Breast epithelium (tissue), 4 donors: ENCODE data around the gene IKBKE. TPM values are rescaled to one million over a fixed set of nuclear protein-coding genes. Genes with fewer than 3 reads are reported as not detected.
"Not testable (repeated sequence)": the region's sequence is repeated elsewhere in the genome, so short reads cannot be mapped to it uniquely, and the experiment has no call there.

Experiments used
- DNase-seq, 2 donors: peaks; one replicate each; pipeline ENCODE4 v3.0.0-alpha.2; 2019; ENCODE audit warnings: low spot score in 2 of 2
- H3K27ac ChIP-seq, 2 donors: fragments of 200-600 bp; sonication (generic) in 1 of 2; one replicate each; pipeline ENCODE4 v1.5.1; 2016 to 2019; ENCODE audit warnings: mild to moderate bottlenecking in 1 of 2
- H3K27me3 ChIP-seq, 2 donors: fragments of 200-600 bp; sonication (generic) in 1 of 2; one replicate each; pipeline versions ENCODE4 v1.5.1 to v1.6.0; 2017 to 2019; ENCODE audit warnings: control low read depth in 1 of 2, mild to moderate bottlenecking in 1 of 2
- H3K36me3 ChIP-seq: fragments of 200-600 bp; one replicate; pipeline ENCODE4 v1.5.1; 2019
- H3K4me1 ChIP-seq, 2 donors: fragments of 200-600 bp; sonication (generic); one replicate each; pipeline ENCODE4 v1.5.1; 2016 to 2019; ENCODE audit warnings: control low read depth in 1 of 2
- H3K4me3 ChIP-seq, 3 donors: fragments of 200-600 bp; sonication (generic); 1 replicate in 2 of 3; 2 replicates in 1 of 3; pipeline ENCODE4 v1.5.1; 2016 to 2019; ENCODE audit warnings: mild to moderate bottlenecking in 3 of 3, moderate library complexity in 2 of 3
- H3K9me3 ChIP-seq, 2 donors: fragments of 200-600 bp; sonication (generic) in 1 of 2; one replicate each; pipeline ENCODE4 v1.5.1; 2016 to 2019; ENCODE audit warnings: control low read depth in 1 of 2
- POLR2A ChIP-seq: fragments of 450-650 bp; IDR thresholded peaks from one replicate; pipeline ENCODE4 v1.6.1; 2016; ENCODE audit warnings: antibody characterized with exemption, mild to moderate bottlenecking, moderate library complexity
- POLR2AphosphoS5 ChIP-seq, 3 donors: sonication (generic); formaldehyde crosslinking; IDR thresholded peaks; one replicate each; pipeline ENCODE4 v1.6.1; 2017; ENCODE audit warnings: antibody characterized with exemption in 3 of 3
- intact Hi-C: fragments of 100-400 bp; cut with DNase I; formaldehyde crosslinking; loops from one replicate; pipeline ENCODE4 v1.15.1; 2023; ENCODE audit warnings: low total_unique reads
- total RNA-seq, 3 donors: library from RNA; depleted of rRNA; stranded (reverse); fragments of >200 nt; gene quantifications; one replicate each; pipeline ENCODE4 v1.1.0, GENCODE V29; 2016
- TF ChIP-seq, protein P1 (sequence below), 3 donors: fragments of 450-650 bp; IDR thresholded peaks; one replicate each; pipeline ENCODE4 v1.5.1; 2016 to 2017; ENCODE audit warnings: antibody characterized with exemption in 3 of 3, mild to moderate bottlenecking in 3 of 3, moderate library complexity in 3 of 3

Gene IKBKE
- total RNA-seq, 3 donors from 2014 or later = 4.4 to 4.9 (median 4.8) TPM

GRCh38 chr1:206482611-206483010, 12.3 kb downstream of the IKBKE start:
- intact Hi-C loops = no loop called here
- Histone ChIP-seq H3K4me3 (no peak overlapping the region), H3K9me3 (no peaks in the 10 kb centered on the region), H3K27ac (no peak overlapping the region), H3K36me3 (no peaks in the 10 kb centered on the region), H3K4me1 (no peaks in the 10 kb centered on the region), H3K27me3 (no peaks in the 10 kb centered on the region)
- DNase-seq = no peak
- no peak for TF ChIP-seq POLR2AphosphoS5 (IDR thresholded peaks at IDR 0.05)

DNA sequence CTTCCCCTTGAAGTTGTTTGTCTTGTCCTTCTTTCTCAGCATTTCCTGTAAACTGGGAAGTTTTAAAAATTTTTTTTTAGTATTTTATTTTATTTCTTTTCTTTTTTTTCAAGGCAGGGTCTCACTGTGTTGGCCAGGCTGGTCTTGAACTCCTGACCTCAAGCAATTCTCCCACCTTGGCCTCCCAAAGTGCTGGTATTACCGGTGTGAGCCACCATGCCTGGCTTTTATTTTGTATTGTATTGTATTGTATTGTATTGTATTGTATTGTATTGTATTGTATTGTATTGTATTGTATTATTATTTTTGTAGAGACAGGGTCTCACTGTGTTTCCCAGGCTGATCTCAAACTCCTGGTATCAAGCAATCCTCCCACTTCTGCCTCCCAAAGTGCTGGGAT, 13.6 kb downstream of the IKBKE start:
- H3K27ac ChIP-seq, DNase-seq, intact Hi-C loops, H3K27me3 ChIP-seq, H3K4me3 ChIP-seq, H3K36me3 ChIP-seq, H3K9me3 ChIP-seq, H3K4me1 ChIP-seq: not testable (repeated sequence)

- Histone ChIP-seq H3K9me3 (no peaks in the 10 kb centered on the region), H3K27ac (no peak overlapping the region), H3K4me3 (no peak overlapping the region), H3K36me3 (no peaks in the 10 kb centered on the region), H3K27me3 (no peaks in the 10 kb centered on the region), H3K4me1 (no peaks in the 10 kb centered on the region)
- no peak for DNase-seq
- TF ChIP-seq POLR2A (no peak), POLR2AphosphoS5 (IDR thresholded peaks at IDR 0.05) (no peak)
- TF ChIP-seq, protein P1, sequence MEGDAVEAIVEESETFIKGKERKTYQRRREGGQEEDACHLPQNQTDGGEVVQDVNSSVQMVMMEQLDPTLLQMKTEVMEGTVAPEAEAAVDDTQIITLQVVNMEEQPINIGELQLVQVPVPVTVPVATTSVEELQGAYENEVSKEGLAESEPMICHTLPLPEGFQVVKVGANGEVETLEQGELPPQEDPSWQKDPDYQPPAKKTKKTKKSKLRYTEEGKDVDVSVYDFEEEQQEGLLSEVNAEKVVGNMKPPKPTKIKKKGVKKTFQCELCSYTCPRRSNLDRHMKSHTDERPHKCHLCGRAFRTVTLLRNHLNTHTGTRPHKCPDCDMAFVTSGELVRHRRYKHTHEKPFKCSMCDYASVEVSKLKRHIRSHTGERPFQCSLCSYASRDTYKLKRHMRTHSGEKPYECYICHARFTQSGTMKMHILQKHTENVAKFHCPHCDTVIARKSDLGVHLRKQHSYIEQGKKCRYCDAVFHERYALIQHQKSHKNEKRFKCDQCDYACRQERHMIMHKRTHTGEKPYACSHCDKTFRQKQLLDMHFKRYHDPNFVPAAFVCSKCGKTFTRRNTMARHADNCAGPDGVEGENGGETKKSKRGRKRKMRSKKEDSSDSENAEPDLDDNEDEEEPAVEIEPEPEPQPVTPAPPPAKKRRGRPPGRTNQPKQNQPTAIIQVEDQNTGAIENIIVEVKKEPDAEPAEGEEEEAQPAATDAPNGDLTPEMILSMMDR (IDR thresholded peaks at IDR 0.05) = no peak
- intact Hi-C loops = no loop called here
These were observed 14.6 kb downstream of the IKBKE start for GRCh38 chr1:206484901-206485300.

DNA sequence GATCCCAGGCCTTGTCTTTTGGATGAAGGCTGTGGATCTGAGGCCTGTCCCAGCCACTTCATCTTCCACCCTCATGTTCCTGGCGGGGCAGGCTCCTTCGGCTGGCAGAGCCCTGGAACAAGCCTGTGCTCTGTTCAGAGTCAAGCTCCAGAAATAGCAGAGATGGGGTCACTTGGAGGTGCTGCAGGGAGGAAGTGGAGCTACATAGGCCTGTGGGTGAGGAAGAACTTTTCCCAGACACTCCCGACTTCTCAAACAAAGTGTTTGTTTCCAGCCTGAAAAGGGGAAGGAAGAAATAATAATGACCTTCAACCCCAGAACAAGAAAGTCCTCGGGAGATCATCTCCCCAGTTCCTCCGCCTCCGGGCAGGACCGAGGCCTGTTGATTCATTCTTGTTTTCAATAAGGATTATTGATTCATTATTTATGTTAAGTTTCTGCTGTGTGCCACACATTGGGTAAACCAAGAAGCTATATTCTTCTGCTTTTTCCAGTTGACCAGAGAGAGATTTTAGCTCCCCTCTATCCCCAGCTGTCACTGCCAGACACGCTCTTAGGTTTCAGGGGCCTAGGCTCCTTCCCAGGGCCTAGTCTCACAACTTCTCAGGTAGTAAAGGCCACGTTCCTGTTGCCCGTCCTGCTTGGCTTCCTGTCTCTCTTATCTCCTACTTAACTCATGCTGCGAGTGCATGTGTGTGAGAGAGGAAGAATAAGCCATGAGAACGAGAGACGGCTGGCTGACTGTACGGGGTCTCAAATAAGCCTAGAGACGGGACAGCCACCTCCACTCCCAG, 16.9 kb downstream of the IKBKE start:
- TF ChIP-seq POLR2A = no peak
- TF ChIP-seq, protein P1 (IDR thresholded peaks at IDR 0.05) = no peak
- TF ChIP-seq POLR2AphosphoS5 (IDR thresholded peaks at IDR 0.05) = no peak
- intact Hi-C loops = no loop called here
- no peaks in the 10 kb centered on the region for H3K9me3 ChIP-seq
- no peak overlapping the region for H3K4me3 ChIP-seq
- H3K27me3 ChIP-seq = no peaks in the 10 kb centered on the region
- no peaks in the 10 kb centered on the region for H3K36me3 ChIP-seq
- H3K27ac ChIP-seq = no peak overlapping the region
- H3K4me1 ChIP-seq = no peaks in the 10 kb centered on the region
- DNase-seq = no peak

DNA sequence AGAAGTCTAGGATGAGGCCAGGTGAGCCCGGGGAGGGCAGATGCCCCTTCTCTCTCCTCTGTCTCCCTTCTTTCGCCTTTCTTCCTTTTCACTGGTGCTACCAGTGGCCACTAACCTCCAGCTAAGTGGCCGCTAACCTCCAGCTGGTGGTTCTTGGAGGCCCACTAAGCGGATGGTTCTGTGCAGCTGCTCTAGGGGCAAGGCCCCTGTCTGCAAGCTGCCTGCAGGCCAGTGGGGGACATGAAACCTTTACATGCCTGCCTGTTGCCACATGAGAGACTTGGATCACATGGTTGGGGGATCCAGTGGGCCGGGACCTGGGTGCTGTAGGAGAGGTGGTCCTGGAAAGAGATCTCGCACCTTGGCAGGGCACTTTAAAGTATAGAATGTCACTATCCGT, 17.7 kb downstream of the IKBKE start:
- Histone ChIP-seq H3K27me3 (no peaks in the 10 kb centered on the region), H3K4me1 (no peaks in the 10 kb centered on the region), H3K36me3 (no peaks in the 10 kb centered on the region), H3K4me3 (no peak overlapping the region), H3K27ac (no peak overlapping the region), H3K9me3 (no peaks in the 10 kb centered on the region)
- intact Hi-C loops = no loop called here
- TF ChIP-seq POLR2A (no peak), POLR2AphosphoS5 (IDR thresholded peaks at IDR 0.05) (no peak)
- TF ChIP-seq, protein P1 (IDR thresholded peaks at IDR 0.05) = no peak
- DNase-seq = no peak

GRCh38 chr1:206488466-206488865, 18.2 kb downstream of the IKBKE start:
- H3K36me3 ChIP-seq = no peaks in the 10 kb centered on the region
- no peak overlapping the region for H3K27ac ChIP-seq
- TF ChIP-seq, protein P1 (IDR thresholded peaks at IDR 0.05) = no peak
- no peaks in the 10 kb centered on the region for H3K27me3 ChIP-seq
- H3K9me3 ChIP-seq = no peaks in the 10 kb centered on the region
- no peak overlapping the region for H3K4me3 ChIP-seq
- no peaks in the 10 kb centered on the region for H3K4me1 ChIP-seq
- intact Hi-C loops = no loop called here
- DNase-seq = no peak
